HG03439 (cell line): ENCODE data around the gene LGALS1.

Source experiments
- ATAC-seq: cut with Tn5 transposase; IDR thresholded peaks from one replicate; pipeline ENCODE4 v1.9.1; 2021; ENCODE audit warnings: mild to moderate bottlenecking, moderate library complexity; ENCODE audit not compliant: unreplicated experiment

Gene LGALS1

DNA sequence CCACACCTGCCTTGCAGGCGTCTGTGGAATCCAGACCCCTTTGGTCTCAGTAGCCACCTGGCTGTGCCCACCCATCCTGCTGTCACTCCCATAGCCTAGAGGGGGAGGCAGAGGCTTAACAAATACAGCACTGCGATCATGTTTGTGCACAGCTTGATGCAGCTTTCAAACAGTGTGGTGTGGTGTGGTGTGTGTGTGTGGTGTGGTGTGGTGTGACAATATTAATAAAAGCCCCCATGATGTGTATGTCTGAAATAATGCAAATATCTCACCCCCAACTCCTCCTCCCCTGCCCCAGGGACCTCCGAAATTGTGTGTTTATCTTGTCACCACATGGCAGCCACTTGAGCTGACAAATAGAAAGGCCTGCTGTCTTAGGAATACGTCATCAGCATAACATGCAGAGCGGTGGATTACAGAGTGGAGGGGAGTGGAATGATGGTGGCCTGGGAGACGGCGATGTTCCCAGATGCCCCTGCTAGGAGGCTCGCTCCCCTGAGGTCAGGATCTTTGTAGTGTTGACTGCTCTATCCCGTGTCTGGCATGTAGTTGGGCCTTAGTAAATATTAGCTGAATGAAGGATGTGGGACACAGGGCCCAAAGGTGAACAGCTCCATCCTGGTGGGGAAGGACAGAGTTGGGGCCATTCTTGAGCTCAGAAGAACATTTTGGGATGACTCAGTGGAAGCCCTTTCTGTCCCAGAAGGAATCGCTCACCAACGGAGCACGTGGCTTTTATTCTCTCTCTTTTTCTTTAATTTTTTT, 14.1 kb upstream of the LGALS1 start:
- no peak for ATAC-seq

DNA sequence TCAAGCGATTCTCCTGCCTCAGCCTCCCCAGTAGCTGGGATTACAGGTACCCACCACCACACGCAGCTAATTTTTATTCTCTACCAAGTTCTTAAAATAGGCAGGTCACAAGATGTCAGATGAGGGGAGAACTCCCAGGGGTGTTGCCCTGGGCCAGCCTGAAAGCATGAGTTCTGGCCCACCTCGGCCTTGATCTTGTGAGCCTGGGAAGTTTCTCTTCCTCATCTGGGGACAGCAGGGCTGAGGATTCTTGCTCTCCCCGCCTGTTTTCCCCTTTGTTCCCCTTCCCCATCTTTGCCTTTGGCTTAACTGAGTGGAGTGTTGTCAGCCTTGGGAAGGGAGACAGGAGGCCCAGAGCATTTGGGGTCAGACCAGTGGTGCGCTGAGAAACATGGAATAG, 13.4 kb upstream of the LGALS1 start:
- ATAC-seq: no peak

DNA sequence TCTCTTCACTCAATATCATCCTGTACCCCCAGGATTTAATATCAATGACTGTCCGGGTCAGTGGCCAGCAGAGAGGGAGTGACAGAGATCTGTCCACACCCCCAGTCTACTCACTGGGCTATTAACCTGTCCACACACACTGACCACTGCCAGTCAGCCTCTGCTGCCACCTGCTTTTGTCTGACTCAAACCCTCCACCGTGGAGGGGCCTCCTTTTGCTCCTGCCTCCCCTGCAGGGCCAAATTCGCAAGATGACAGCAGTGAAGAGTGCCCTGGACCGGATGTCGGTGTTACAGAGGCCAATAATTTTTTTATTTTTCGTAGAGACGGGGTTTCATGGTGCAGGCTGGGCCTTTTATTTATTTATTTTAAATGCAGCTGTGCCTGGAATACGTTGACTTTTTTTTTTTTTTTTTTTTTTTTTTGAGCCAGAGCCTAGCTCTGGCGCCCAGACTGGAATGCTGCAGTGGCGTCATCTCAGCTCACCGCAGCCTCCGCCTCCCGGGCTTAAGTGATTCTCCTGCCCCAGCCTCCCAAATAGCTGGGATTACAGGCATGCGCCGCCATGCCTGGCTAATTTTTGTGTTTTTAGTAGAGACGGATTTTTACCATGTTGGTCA, 11.8 kb upstream of the LGALS1 start:
- ATAC-seq: no peak

GRCh38 chr22:37664249-37665101, 11.0 kb upstream of the LGALS1 start:
- ATAC-seq: no peak

GRCh38 chr22:37665487-37665886, 9.9 kb upstream of the LGALS1 start:
- no peak for ATAC-seq

- no peak for ATAC-seq
These were observed 5.8 kb upstream of the LGALS1 start for GRCh38 chr22:37669586-37669985.

- ATAC-seq: no peak
These were observed 3.1 kb upstream of the LGALS1 start for GRCh38 chr22:37672206-37672919.

GRCh38 chr22:37672920-37673455, 2.4 kb upstream of the LGALS1 start:
- ATAC-seq: no peak

GRCh38 chr22:37674248-37674647, 1.2 kb upstream of the LGALS1 start:
- ATAC-seq: no peak

DNA sequence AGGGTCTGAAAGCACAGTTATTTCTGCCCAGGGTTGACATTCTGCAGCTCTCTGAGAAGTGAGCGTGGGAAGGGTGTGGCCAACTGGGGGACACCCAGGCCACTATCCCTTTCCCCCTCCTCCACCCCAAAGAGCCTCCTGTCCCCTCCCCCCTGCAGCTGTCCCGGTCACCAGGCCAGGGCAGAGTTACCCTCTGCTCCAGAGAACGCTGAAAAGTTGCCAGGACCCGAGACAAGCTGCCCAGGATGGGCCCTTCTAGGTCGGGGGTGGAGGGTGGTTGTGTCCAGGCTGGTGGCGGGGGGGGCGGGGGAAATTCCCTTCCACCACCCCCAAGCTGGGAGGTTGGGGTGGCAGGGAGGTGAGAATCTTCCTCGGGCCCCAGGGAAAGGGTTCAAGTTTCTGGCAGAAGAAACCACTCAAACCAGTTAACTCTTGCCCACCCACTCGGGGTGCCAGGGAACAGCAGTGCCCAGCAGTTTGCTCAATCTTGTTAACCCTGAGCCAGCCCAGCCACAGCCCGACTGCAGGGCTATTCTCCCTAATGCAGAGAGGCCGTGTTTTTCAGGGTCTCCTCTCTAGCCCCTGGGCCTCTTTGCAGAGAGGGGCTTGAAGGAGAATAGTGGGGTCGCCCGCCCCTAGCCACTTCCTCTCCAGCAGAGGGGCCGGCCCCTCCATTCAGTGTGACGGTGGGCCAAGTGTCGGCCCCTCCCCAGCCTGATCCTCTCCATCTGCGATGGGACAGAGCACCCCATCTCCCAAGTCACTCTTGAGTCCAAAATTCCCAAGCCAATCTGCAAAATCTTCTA, 697 bp downstream of the LGALS1 start:
- ATAC-seq: peak; percentile 7

DNA sequence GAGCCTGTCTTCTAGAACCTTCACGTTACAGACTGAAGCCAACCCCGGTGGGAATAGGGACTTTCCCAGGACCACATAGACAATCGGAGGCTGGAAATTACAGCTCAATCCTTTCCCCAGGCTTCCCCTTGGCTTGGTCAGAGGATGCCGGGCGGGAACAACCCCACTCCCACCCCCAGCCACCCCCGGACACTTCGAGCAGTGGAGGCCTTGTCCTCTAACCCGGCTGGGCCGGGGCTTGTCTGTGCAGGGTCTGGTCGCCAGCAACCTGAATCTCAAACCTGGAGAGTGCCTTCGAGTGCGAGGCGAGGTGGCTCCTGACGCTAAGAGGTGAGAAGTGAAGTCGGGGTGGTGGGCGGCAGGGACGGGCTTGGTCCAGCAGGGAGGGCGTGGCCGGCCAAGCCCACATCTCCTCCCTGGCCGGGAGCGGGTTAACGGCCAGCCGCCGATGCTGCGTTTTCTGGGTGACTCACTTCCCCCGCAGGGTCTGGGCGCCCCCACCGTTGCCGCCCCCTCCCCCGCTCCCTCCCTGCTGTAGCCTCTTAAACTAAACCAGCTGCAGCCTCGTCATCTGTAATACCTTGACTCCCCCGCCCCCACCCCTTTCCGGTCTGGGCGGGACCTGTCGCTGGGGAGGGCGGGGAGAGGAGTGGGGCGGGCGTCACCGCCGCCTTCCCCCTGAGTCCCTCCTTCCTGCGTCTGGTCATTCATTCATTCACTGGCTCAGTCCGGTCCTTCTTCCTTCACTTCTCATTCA, 1.5 kb downstream of the LGALS1 start:
- peak; percentile 62 for ATAC-seq

DNA sequence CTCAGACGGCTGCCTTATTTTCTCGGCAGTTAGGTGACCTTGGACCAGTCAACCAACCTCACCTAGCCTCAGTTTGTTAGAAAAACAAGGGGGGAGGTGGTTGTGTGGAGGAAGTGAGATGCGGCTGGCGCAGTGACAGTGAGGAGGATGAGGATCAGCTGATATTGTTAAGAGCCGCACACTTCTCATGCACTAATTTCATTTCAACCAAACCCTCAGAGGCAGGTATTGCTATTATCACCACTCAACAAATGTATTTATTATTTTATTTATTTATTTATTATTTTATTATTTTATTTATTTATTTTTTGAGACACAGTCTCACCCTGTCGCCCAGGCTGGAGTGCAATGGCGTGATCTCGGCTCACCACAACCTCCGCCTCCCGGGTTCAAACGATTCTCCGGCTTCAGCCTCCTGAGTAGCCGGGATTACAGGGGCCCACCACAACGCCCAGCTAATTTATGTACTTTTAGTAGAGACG, 2.1 kb downstream of the LGALS1 start:
- ATAC-seq: no peak

DNA sequence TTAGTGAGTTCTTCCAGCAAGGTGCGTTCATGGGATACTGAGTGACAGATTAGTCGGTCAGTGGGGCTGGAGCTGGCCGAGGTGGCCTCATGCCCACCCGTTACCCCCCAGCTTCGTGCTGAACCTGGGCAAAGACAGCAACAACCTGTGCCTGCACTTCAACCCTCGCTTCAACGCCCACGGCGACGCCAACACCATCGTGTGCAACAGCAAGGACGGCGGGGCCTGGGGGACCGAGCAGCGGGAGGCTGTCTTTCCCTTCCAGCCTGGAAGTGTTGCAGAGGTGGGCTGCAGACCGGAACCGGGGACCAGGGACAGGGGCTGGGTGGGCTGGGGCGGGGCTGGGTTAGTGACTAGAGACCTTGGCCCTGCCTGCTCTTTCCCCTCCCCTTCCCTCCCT, 2.9 kb downstream of the LGALS1 start:
- ATAC-seq: no peak

DNA sequence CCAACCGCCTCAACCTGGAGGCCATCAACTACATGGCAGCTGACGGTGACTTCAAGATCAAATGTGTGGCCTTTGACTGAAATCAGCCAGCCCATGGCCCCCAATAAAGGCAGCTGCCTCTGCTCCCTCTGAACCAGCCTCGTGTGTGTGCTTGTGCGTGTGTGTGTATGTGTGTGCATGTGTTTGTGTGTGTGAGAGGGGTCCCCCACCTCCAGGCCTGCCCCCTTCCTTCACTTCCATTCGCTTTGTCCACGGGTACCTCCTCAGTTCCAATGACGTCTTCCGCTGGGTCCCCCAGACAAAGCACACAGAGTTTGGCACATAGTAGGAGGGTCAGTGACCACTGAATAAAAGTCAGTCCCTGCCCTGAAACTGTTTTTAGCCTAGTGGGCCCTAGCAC, 4.2 kb downstream of the LGALS1 start:
- no peak for ATAC-seq

GRCh38 chr22:37680191-37680851, 4.9 kb downstream of the LGALS1 start:
- no peak for ATAC-seq

DNA sequence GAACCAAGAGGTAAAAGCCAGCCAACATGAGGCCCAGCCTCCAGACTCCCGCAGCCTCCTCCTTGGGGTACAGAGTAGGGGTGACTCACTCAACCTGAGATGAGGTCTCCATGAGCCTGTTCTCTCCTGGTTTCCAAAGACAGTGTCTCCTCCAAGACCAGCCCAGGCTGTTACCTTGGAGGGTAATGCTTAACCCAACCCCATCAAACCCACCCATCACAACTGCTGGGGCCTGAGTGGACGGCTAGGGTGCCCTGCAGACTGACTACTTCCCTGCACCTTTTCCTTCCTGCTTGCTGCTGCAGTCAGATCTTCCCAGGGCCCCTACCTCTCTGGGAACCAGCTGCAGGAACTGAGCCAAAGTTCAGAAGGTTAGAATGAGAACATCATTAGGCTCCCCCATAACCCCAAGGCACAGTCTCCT, 5.6 kb downstream of the LGALS1 start:
- ATAC-seq: no peak

- no peak for ATAC-seq
These were observed 6.2 kb downstream of the LGALS1 start for GRCh38 chr22:37681556-37682049.

DNA sequence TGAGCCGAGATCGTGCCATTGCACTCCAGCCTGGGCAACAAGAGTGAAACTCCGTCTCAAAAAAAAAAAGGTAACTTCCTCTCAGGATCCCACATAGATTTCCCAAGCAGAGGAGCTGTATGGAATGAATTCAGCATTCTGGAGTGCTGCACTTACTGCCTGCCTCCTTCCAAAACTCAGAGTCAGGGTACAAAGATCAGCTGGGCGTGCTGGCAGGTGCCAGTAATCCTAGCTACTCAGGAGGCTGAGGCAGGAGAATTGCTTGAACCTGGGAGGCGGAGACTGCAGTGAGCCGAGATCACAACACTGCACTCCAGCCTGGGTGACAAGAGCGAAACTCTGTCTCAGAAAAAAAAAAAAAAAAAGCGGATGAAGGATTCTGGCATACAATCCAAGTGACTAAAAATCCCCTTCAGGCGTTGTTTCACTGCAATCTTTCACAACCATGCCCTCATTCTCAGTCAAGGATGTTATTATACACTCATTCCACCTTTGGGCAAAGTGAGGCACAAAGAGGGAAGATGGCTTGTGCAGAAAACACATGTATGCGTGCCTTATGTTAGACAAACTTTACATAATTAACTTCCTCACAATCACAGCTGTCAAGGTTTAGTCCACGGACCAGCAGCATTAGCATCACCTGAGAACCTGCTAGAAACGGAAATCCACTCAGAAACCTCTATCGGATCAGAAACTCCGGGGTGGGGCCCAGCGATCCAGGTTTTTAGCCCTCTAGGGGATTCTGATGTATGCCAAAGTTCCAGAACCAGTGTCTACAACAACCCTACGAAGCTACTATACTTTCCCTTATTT, 9.6 kb downstream of the LGALS1 start:
- no peak for ATAC-seq
